ENCODE measurements around the gene CRYL1.

DNA sequence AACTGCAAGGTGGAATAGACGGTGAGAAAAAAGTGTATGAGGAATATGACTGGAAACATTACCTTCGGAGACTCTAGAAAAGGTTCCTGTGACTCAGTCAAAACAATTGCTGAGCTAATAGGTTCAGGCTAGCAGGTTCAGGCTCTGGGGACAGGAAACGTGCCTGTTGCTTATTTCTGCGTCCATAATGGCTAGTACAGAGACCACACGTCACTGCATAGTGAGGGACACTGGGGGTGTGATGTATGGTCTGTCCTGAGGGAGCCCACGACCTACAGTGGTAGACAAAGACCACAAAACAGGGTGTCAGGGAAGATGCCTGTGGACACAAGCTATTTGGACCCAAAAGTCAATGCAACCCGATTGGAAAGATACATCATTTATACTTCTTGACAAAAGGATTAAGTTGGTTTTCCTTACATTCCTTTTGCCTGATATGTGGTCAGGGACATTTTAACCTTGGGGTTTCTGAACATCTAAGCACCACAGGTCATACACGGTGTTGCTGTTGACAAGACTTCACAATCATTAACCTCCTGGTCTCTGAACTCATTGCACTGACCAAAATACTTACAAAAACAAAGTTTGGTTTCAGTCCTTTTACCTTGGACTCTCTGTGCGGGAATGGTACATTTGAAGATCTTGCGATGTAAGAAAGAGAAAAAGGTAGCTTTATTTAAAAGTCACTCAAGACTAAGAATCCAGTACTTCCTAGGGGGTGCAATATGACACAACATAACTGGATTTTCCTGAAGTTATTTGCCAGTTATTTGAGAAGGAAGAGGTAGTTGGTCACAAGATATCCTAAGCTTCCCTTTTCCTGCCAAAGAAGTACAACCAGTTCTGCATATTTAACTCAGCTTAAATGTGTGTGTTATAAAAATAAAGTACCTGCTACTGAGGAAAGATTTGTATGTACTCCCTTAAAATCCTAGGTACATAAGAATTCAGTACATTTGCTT is 20.0 kb downstream of the CRYL1 start:
- TF ChIP-seq POLR2AphosphoS5 (IDR thresholded peaks at IDR 0.05; ENCODE audit: low read depth, low read length) (no peak), TCF7L2 (IDR thresholded peaks at IDR 0.05; ENCODE audit: low read depth, low read length) (no peak)
- TF ChIP-seq, protein P1, sequence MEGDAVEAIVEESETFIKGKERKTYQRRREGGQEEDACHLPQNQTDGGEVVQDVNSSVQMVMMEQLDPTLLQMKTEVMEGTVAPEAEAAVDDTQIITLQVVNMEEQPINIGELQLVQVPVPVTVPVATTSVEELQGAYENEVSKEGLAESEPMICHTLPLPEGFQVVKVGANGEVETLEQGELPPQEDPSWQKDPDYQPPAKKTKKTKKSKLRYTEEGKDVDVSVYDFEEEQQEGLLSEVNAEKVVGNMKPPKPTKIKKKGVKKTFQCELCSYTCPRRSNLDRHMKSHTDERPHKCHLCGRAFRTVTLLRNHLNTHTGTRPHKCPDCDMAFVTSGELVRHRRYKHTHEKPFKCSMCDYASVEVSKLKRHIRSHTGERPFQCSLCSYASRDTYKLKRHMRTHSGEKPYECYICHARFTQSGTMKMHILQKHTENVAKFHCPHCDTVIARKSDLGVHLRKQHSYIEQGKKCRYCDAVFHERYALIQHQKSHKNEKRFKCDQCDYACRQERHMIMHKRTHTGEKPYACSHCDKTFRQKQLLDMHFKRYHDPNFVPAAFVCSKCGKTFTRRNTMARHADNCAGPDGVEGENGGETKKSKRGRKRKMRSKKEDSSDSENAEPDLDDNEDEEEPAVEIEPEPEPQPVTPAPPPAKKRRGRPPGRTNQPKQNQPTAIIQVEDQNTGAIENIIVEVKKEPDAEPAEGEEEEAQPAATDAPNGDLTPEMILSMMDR (IDR thresholded peaks at IDR 0.05), result no peak
- TF ChIP-seq, protein P2, sequence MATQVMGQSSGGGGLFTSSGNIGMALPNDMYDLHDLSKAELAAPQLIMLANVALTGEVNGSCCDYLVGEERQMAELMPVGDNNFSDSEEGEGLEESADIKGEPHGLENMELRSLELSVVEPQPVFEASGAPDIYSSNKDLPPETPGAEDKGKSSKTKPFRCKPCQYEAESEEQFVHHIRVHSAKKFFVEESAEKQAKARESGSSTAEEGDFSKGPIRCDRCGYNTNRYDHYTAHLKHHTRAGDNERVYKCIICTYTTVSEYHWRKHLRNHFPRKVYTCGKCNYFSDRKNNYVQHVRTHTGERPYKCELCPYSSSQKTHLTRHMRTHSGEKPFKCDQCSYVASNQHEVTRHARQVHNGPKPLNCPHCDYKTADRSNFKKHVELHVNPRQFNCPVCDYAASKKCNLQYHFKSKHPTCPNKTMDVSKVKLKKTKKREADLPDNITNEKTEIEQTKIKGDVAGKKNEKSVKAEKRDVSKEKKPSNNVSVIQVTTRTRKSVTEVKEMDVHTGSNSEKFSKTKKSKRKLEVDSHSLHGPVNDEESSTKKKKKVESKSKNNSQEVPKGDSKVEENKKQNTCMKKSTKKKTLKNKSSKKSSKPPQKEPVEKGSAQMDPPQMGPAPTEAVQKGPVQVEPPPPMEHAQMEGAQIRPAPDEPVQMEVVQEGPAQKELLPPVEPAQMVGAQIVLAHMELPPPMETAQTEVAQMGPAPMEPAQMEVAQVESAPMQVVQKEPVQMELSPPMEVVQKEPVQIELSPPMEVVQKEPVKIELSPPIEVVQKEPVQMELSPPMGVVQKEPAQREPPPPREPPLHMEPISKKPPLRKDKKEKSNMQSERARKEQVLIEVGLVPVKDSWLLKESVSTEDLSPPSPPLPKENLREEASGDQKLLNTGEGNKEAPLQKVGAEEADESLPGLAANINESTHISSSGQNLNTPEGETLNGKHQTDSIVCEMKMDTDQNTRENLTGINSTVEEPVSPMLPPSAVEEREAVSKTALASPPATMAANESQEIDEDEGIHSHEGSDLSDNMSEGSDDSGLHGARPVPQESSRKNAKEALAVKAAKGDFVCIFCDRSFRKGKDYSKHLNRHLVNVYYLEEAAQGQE (IDR thresholded peaks at IDR 0.05; ENCODE audit: insufficient read depth in 1 of 2, low read depth in 2 of 2, low read length in 1 of 2), result no peak

Measured in Panc1 (cell line).